ENCODE measurements around the gene ADAMTS12.
"Not testable (repeated sequence)": the region's sequence is repeated elsewhere in the genome, so short reads cannot be mapped to it uniquely, and the experiment has no call there.

Gene ADAMTS12, protein sequence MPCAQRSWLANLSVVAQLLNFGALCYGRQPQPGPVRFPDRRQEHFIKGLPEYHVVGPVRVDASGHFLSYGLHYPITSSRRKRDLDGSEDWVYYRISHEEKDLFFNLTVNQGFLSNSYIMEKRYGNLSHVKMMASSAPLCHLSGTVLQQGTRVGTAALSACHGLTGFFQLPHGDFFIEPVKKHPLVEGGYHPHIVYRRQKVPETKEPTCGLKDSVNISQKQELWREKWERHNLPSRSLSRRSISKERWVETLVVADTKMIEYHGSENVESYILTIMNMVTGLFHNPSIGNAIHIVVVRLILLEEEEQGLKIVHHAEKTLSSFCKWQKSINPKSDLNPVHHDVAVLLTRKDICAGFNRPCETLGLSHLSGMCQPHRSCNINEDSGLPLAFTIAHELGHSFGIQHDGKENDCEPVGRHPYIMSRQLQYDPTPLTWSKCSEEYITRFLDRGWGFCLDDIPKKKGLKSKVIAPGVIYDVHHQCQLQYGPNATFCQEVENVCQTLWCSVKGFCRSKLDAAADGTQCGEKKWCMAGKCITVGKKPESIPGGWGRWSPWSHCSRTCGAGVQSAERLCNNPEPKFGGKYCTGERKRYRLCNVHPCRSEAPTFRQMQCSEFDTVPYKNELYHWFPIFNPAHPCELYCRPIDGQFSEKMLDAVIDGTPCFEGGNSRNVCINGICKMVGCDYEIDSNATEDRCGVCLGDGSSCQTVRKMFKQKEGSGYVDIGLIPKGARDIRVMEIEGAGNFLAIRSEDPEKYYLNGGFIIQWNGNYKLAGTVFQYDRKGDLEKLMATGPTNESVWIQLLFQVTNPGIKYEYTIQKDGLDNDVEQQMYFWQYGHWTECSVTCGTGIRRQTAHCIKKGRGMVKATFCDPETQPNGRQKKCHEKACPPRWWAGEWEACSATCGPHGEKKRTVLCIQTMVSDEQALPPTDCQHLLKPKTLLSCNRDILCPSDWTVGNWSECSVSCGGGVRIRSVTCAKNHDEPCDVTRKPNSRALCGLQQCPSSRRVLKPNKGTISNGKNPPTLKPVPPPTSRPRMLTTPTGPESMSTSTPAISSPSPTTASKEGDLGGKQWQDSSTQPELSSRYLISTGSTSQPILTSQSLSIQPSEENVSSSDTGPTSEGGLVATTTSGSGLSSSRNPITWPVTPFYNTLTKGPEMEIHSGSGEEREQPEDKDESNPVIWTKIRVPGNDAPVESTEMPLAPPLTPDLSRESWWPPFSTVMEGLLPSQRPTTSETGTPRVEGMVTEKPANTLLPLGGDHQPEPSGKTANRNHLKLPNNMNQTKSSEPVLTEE (N-terminal part only)

GRCh38 chr5:33891788-33892619, at the start of gene ADAMTS12:
TSS of gene ADAMTS12 (minus strand) at chr5:33891990. CDS start at chr5:33891856, 134 bp downstream.
- DNase-seq (ENCODE audit: low spot score), result peak; percentile 83

- DNase-seq (ENCODE audit: low spot score), result no peak
These were observed 49.3 kb upstream of the ADAMTS12 start for GRCh38 chr5:33941090-33941489.

DNA sequence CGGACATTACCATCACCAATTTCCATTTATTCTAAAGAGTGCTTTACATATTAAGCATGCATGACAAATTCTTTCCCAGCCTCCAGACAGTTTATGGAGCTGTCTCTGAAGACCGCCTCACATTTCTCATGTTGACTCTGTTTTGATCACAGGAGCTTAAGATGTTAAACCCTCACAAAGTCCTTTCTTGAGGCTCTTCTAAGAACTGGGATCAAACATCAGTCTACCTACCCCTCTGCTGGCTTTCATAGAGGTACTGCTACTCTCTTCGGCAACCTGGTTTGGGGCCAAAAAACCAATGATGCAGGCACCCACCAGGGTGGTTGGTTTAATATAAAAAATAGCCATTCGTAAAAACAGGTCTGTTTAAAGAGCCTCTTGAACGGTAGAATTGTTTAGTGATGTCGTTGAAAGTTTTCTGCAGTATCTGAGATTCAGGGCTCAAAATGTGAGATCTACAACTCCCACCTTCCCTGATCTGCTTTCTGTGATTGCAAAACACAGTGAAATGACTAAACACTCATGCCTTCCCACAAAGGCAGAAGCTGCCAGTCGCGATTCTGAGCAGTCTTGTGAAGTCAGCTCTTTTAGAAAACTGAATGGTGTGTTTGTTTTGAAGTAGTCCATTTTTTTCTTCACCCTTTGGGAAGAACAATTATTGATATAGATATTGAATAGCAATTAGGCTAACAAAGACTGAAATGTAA, 47.9 kb upstream of the ADAMTS12 start:
- DNase-seq (ENCODE audit: low spot score), result peak; percentile 42

DNA sequence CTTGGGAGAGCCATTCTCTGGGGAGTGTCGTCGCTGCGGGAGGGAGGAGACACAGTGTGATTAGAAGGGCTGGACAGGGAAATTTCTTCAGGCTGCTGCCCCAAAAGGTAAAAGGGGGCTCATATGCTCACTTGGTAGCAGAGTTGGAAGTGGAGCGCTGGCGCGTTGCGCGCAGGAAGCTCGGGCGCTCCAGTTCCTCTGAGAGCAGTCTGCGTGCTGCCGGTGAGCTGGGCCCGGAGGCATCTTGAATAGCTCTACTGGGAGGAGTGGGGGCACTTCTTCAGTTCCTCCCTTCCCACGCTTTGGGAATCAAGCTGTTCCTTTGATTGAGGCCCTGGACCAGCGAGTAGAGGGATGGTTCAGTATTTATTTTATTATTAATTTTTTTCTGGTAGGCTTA, 47.1 kb upstream of the ADAMTS12 start:
- DNase-seq (ENCODE audit: low spot score), result no peak

GRCh38 chr5:33938507-33938796, 46.7 kb upstream of the ADAMTS12 start:
- DNase-seq (ENCODE audit: low spot score), result no peak

DNA sequence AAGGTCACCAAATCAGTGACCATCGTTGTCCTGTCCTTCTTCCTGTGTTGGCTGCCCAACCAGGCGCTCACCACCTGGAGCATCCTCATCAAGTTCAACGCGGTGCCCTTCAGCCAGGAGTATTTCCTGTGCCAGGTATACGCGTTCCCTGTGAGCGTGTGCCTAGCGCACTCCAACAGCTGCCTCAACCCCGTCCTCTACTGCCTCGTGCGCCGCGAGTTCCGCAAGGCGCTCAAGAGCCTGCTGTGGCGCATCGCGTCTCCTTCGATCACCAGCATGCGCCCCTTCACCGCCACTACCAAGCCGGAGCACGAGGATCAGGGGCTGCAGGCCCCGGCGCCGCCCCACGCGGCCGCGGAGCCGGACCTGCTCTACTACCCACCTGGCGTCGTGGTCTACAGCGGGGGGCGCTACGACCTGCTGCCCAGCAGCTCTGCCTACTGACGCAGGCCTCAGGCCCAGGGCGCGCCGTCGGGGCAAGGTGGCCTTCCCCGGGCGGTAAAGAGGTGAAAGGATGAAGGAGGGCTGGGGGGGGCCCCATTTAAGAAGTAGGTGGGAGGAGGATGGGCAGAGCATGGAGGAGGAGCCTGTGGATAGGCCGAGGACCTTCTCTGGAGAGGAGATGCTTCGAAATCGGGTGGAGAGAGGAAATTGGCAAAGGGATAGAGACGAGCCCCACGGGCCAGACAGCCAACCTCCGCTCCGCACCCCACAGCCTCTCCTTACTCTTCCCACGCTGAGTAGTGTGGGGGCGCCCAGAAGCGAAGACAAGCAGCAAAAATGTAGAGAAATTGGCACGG, 46.1 kb upstream of the ADAMTS12 start:
- DNase-seq (ENCODE audit: low spot score), result no peak

GRCh38 chr5:33937017-33937706, 45.4 kb upstream of the ADAMTS12 start:
- no peak for DNase-seq (ENCODE audit: low spot score)

GRCh38 chr5:33936381-33937016, 44.7 kb upstream of the ADAMTS12 start, which contains the start of gene RXFP3:
TSS of gene RXFP3 (plus strand) at chr5:33936386. CDS start at chr5:33936741, 355 bp downstream.
- DNase-seq (ENCODE audit: low spot score), result peak; percentile 42

- peak; percentile 81 for DNase-seq (ENCODE audit: low spot score)
These were observed 44.2 kb upstream of the ADAMTS12 start for GRCh38 chr5:33936004-33936380.

GRCh38 chr5:33934176-33934575, 42.4 kb upstream of the ADAMTS12 start:
- peak; percentile 41 for DNase-seq (ENCODE audit: low spot score)

DNA sequence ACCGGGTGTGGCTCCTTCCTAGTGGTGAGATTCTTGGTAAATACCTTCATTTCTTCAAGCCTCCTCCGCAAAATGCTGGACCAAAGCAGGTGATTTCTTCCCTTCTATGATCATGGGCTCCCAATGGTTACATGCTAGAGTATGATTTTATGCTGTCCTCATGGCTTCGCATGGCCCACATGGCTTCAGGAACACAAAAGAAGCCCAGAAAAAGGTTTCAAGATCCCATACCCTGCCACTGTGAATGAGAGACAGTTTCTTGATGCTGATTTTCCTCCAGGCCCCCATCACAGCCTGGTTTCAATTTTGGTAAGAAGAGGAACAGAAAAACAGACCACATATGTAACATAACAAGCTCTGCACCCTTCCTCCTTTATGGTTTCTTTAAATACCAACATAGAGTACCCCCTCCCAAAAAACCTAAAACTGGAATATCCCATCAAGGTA, 42.0 kb upstream of the ADAMTS12 start:
- DNase-seq (ENCODE audit: low spot score), result no peak

DNA sequence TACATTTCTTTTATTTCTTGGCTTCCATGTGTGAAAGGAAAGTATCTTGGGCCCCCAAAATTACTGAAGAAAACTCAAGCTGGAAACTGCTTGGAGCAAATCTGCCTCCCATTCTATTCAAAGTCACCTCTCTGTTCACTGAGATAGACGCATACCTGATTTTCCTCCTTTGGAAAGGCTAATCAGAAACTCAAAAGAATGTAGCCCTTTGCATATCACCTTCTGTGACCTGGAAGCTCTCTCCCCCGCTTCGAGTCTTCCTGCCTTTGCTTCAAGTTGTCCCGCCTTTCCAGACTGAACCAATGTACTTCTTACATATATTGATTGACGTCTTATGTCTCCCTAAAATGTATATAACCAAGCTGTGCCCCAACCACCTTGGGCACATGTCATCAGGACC, 39.3 kb upstream of the ADAMTS12 start:
- DNase-seq (ENCODE audit: low spot score), result no peak

DNA sequence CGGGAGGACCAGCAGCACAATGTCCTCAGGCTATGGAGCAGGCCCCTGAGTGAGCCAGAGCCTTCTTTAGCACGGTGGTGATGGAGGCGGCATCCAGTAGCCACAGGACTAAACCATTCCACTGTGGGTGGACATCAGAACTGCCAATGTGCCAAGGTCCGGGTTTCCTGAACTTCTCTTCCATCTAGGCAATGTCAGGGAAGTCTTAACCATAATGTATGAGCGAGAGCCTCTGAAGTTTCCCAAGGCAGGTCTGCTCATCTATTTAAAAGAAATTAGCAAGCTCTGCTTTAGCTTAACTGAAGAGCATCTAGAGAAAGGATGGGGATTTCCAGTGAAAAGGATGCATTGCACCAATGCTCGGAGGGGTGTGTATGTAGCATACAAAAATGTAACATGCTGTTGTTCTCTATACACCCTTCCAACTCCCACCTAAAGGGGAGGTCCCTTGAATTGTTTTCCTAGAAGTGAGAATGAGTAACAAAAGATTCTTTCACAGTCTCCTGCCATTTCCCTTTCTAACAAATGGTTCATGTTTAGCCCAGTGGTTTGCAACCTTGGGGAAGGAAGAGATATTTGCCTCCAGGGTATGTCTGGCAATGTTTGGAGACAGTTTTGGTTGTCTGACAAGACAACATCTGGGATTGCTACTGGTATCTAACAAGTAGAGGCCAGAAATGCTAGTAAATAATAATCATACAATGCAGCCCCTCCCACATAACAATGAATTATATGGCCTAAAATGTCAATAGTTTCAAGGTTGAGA, 38.3 kb upstream of the ADAMTS12 start:
- DNase-seq (ENCODE audit: low spot score), result no peak

DNA sequence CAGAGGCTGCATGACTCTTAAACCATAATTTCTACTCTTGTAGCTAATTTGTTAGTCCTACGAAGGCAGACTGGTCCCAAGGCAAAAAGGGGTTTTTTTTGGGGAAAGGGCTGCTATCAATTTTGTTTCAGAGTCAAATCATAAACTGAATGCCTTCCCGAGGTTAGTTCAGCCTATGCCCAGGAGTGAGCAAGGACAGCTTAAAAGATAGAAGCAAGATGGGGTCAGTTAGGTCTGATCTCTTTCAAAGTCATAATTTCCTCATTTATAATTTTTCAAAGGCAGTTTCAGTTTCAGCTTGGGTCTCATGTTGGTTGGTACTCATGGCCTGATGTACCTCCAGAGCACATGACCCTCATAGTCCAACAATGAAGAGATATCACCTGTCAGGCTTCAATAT, 36.5 kb upstream of the ADAMTS12 start:
- no peak for DNase-seq (ENCODE audit: low spot score)

DNA sequence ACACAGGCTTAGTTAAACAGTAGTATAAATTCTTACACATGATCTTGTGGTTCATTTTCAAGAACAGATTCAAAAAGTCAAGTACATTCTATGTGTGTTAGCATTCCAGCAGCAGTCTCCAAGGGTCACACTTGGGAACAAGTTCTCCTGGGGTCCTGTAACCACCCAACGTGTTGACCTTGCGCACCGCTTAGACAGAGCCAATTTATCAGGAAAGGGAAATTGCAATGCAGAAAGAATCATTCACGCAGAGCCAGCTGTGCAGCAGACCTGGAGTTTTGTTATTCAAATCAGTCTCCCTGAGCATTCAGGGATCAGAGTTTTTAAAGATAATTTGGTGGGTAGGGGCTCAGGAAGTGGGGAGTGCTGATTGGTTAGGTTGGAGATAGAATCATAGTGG, 35.9 kb upstream of the ADAMTS12 start:
- DNase-seq (ENCODE audit: low spot score), result no peak

- no peak for DNase-seq (ENCODE audit: low spot score)
These were observed 33.5 kb upstream of the ADAMTS12 start for GRCh38 chr5:33925278-33925677.

DNA sequence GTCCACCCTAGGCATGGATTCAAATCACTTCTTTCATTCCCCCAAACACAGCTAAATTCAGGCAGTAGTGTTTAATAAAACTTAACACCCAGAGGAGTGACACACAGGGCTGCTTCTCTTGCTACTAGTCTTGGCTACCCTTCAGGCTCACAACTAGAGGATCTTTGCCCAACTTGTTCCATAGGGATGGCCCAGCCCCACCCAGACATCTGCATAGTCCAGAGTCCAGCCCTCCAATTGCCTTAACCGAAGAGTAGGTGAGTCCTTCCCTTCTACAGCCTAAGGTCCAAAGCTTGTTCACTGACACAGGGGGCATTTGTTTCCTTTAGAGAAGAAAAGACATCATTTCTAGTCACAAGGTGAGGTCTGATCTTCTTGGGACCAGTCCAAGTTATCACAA, 29.2 kb upstream of the ADAMTS12 start:
- no peak for DNase-seq (ENCODE audit: low spot score)

DNA sequence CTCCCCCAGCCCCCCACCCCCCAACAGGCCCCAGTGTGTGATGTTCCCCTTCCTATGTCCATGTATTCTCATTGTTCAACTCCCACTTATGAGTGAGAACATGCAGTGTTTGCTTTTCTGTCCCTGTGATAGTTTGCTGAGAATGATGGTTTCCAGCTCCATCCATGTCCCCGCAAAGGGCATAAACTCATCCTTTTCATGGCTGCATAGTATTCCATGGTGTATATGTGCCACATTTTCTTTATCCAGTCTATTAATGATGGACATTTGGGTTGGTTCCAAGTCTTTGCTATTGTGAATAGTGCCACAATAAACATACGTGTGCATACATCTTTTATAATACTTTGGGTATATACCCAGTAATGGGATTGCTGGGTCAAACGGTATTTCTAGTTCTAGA, 23.1 kb upstream of the ADAMTS12 start:
- not testable (repeated sequence) for DNase-seq (ENCODE audit: low spot score)

All from AG08396 (cell line).